ENCODE measurements around the gene CACNA2D3.

GRCh38 chr3:54506603-54507002, 384.3 kb downstream of the CACNA2D3 start:
- TF ChIP-seq CTCF (IDR thresholded peaks at IDR 0.05) (no peak), POLR2A (IDR thresholded peaks at IDR 0.05) (no peak), EP300 (IDR thresholded peaks at IDR 0.05) (no peak)

Measured in tibial nerve (tissue), 4 donors.